Retinal pigment epithelial cell (primary cell): ENCODE data around the gene GYS1.

ENCODE experiments used
- DNase-seq: peaks from one replicate; pipeline ENCODE4 v3.0.0-alpha.2; 2010; ENCODE audit warnings: low read depth
- H3K4me3 ChIP-seq: 2 replicates; pipeline ENCODE4 v1.5.1; 2011; ENCODE audit warnings: mild to moderate bottlenecking, low read length, control low read depth, moderate library complexity
- TF ChIP-seq, protein P1 (sequence below): conservative IDR thresholded peaks from 2 replicates; pipeline ENCODE4 v1.5.1; 2011; ENCODE audit warnings: low read depth, low read length, control low read depth, inconsistent platforms

Gene GYS1

DNA sequence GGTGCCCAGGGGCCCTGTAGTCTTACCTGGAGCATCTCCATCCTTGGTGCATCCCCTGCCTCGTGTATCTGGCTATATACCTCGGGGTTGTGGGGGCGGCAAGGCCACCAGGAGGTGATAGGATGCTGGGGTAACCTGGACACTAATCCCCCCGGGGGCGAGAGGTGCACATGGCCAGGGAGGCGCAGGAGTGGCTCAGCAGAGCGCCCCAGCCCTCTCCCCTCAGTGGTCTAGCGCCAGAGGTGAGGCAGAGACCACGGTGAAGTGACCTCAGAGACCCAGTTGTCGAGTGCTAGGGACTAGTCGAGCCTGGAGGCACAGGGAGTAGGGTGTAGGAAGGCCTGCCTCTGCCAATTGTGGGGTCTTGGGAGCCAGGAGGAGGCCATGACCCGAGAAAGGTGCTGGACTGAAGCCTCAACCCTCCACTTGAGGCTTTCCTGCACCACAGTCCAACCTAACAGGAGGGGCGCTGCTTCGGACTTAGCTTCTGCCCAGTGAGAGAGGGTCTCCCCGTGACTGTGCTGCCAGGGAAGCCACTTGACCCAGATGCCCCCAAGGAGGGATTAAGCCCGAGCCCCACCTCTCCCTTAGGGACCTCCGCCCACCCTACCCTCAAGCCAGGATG, 24.0 kb upstream of the GYS1 start, which contains the start of gene LHB:
TSS of gene LHB (minus strand) at position 51 of the 625 bp plus-strand sequence. CDS start at position 41, 10 bp downstream.
- TF ChIP-seq, protein P1, sequence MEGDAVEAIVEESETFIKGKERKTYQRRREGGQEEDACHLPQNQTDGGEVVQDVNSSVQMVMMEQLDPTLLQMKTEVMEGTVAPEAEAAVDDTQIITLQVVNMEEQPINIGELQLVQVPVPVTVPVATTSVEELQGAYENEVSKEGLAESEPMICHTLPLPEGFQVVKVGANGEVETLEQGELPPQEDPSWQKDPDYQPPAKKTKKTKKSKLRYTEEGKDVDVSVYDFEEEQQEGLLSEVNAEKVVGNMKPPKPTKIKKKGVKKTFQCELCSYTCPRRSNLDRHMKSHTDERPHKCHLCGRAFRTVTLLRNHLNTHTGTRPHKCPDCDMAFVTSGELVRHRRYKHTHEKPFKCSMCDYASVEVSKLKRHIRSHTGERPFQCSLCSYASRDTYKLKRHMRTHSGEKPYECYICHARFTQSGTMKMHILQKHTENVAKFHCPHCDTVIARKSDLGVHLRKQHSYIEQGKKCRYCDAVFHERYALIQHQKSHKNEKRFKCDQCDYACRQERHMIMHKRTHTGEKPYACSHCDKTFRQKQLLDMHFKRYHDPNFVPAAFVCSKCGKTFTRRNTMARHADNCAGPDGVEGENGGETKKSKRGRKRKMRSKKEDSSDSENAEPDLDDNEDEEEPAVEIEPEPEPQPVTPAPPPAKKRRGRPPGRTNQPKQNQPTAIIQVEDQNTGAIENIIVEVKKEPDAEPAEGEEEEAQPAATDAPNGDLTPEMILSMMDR: no peak
- DNase-seq: no peak
- H3K4me3 ChIP-seq: peak within 1 kb of the TSS; percentile 39

- DNase-seq: no peak
- no peak overlapping the region for H3K4me3 ChIP-seq
- TF ChIP-seq, protein P1: no peak
Observed at GRCh38 chr19:49016067-49016839, 23.1 kb upstream of the GYS1 start.

GRCh38 chr19:49014870-49015255, 21.8 kb upstream of the GYS1 start:
- DNase-seq: no peak
- TF ChIP-seq, protein P1: no peak
- no peak overlapping the region for H3K4me3 ChIP-seq

GRCh38 chr19:49014123-49014869, 21.2 kb upstream of the GYS1 start:
- TF ChIP-seq, protein P1: no peak
- DNase-seq: no peak
- no peak overlapping the region for H3K4me3 ChIP-seq

DNA sequence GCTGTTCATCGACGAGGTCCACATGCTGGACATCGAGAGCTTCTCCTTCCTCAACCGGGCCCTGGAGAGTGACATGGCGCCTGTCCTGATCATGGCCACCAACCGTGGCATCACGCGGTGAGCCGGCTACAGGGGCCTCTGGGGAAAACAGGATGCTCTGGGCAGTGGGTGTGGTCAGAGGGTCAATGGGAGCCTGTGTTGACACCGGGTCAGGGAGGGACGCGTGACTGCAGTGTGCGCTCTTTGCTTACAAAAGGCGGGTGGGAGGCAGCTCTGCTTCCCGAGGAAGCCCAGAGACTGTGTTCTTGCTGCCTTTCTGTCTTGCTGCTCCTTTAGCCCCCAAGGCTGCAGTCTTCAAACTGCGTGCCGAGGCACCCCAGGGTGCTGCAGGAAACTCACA, 18.1 kb upstream of the GYS1 start:
- no peak for DNase-seq
- TF ChIP-seq, protein P1: no peak
- no peak overlapping the region for H3K4me3 ChIP-seq

GRCh38 chr19:49010453-49010852, 17.3 kb upstream of the GYS1 start:
- no peak overlapping the region for H3K4me3 ChIP-seq
- TF ChIP-seq, protein P1: no peak

More at GRCh38 chr19:49010453-49010852, 17.3 kb upstream of the GYS1 start:
- DNase-seq: no peak
